K562 (cell line): ENCODE results near the gene TIMP2. TPM values are rescaled to one million over a fixed set of nuclear protein-coding genes. Genes with fewer than 3 reads are reported as not detected.

Experiments used
- ATAC-seq: fragments of 200-7000 bp; cut with Tn5 transposase; 3 replicates; pipeline ENCODE4 v1.9.1; 2020; ENCODE audit warnings: moderate library complexity
- BruUV-seq: library from RNA; stranded (reverse); fragments of 400-500 nt; replicated peaks from 2 replicates; lab custom pipeline; 2021; lab: Mats Ljungman, UMichigan
- CTCF ChIA-PET: fragments of 300-600 bp; formaldehyde crosslinking; extraction: SDS; loops from one replicate; lab custom pipeline; 2021; ENCODE audit warnings: low intra/inter-chr PET ratio; lab: Yijun Ruan, JAX
- POLR2A ChIA-PET: fragments of 300-600, 350-650 bp; sonication (Branson Sonifier 250); formaldehyde crosslinking; extraction: SDS; loops from one replicate; lab custom pipeline; 2021; ENCODE audit warnings: antibody characterized with exemption, inconsistent platforms; lab: Yijun Ruan, JAX
- DNase-seq, 4 experiments: peaks; one replicate each; pipeline versions ENCODE4 v3.0.0 to v3.0.0-alpha.2; 2011 to 2018; ENCODE audit warnings: low spot score in 3 of 4, mixed read lengths in 3 of 4; ENCODE audit errors: extremely low read depth in 1 of 4
- FAIRE-seq: peaks from 2 replicates; lab custom pipeline; 2011; peaks lifted over from hg19 to GRCh38; lab: Jason Lieb, UNC
- H2AFZ ChIP-seq: 2 replicates; pipeline ENCODE4 v1.6.0; 2011; ENCODE audit warnings: low read depth, low read length, control low read depth, inconsistent platforms
- H3K27ac ChIP-seq: fragments of 200-600 bp; 3 replicates; pipeline ENCODE4 v1.8.0; 2011; ENCODE audit warnings: low read depth, mild to moderate bottlenecking, control low read depth, inconsistent platforms, low read length, moderate library complexity, mixed read lengths; ENCODE audit errors: extremely low read depth
- H3K27me3 ChIP-seq, 2 experiments: fragments of 300-600 bp in 1 of 2; 2 replicates in 1 of 2; 3 replicates in 1 of 2; pipeline versions ENCODE4 v1.6.0 to v1.8.0; 2011; ENCODE audit warnings: inconsistent platforms in 2 of 2, low read length in 2 of 2, mild to moderate bottlenecking in 1 of 2, mixed read lengths in 1 of 2, moderate library complexity in 1 of 2; ENCODE audit not compliant: control insufficient read depth in 2 of 2, insufficient read depth in 2 of 2
- H3K36me3 ChIP-seq: fragments of 300-600 bp; 3 replicates; pipeline ENCODE4 v1.8.0; 2011; ENCODE audit warnings: mild to moderate bottlenecking, low read length, inconsistent platforms; ENCODE audit not compliant: control insufficient read depth, insufficient read depth
- H3K4me1 ChIP-seq, 2 experiments: fragments of 200-600 bp in 1 of 2; replicated peaks in 1 of 2; 2 replicates in 1 of 2; 3 replicates in 1 of 2; pipeline versions ENCODE4 v1.5.1 to v1.8.0; 2011; ENCODE audit warnings: inconsistent platforms in 2 of 2, low read length in 2 of 2, mild to moderate bottlenecking in 1 of 2, mixed read lengths in 1 of 2, moderate library complexity in 1 of 2; ENCODE audit not compliant: control insufficient read depth in 2 of 2, insufficient read depth in 2 of 2
- H3K4me2 ChIP-seq: 2 replicates; pipeline ENCODE4 v1.6.1; 2011; ENCODE audit warnings: low read length, control low read depth, inconsistent platforms, mixed read lengths; ENCODE audit not compliant: insufficient read depth
- H3K4me3 ChIP-seq: fragments of 200-600 bp; sonication (generic), shearing (Covaris generic); 2 replicates; pipeline ENCODE4 v1.5.1; 2016; ENCODE audit warnings: control low read depth, inconsistent platforms
- H3K79me2 ChIP-seq: fragments of 200-600 bp; 3 replicates; pipeline ENCODE4 v1.8.0; 2011; ENCODE audit warnings: low read length, inconsistent platforms; ENCODE audit not compliant: control insufficient read depth, insufficient read depth
- H3K9ac ChIP-seq, 2 experiments: 2 replicates each; pipeline versions ENCODE4 v1.6.0 to v1.6.1; 2011; ENCODE audit warnings: low read depth in 2 of 2, low read length in 2 of 2, control low read depth in 1 of 2, inconsistent platforms in 1 of 2, mild to moderate bottlenecking in 1 of 2, mixed read lengths in 1 of 2; ENCODE audit not compliant: insufficient read depth in 1 of 2
- H3K9me1 ChIP-seq: one replicate; pipeline ENCODE4 v1.6.0; 2011; ENCODE audit warnings: inconsistent platforms, mild to moderate bottlenecking, low read length, moderate library complexity; ENCODE audit not compliant: control insufficient read depth, insufficient read depth
- H3K9me3 ChIP-seq: replicated peaks from 2 replicates; pipeline ENCODE4 v1.5.1; 2011; ENCODE audit warnings: low read depth, low read length, inconsistent platforms; ENCODE audit not compliant: control insufficient read depth, insufficient read depth
- H4K20me1 ChIP-seq: replicated peaks from 2 replicates; pipeline ENCODE4 v1.6.1; 2011; ENCODE audit warnings: low read length, inconsistent platforms, mixed read lengths; ENCODE audit not compliant: control insufficient read depth, insufficient read depth
- ATF2 ChIP-seq: sonication (generic); formaldehyde crosslinking; IDR thresholded peaks from 2 replicates; pipeline ENCODE4 v1.8.1; 2022; ENCODE audit warnings: missing genetic modification reagents
- E2F6 ChIP-seq, 2 experiments: IDR thresholded peaks; 2 replicates each; pipeline ENCODE4 v1.6.1; 2011; ENCODE audit warnings: borderline replicate concordance in 1 of 2, control low read depth in 1 of 2, low read depth in 1 of 2, low read length in 1 of 2, mild to moderate bottlenecking in 1 of 2, mixed read lengths in 1 of 2, moderate library complexity in 1 of 2; ENCODE audit not compliant: insufficient read depth in 1 of 2, insufficient read length in 1 of 2, poor library complexity in 1 of 2, severe bottlenecking in 1 of 2; ENCODE audit errors: extremely low read depth in 1 of 2
- EGR1 ChIP-seq: fragments of 450-650 bp; conservative IDR thresholded peaks from 2 replicates; pipeline ENCODE4 v1.6.1; 2017; ENCODE audit warnings: mild to moderate bottlenecking
- KLF16 ChIP-seq: IDR thresholded peaks from 2 replicates; pipeline ENCODE4 v1.6.1; 2016; ENCODE audit warnings: antibody characterized with exemption
- MAFK ChIP-seq: IDR thresholded peaks from 2 replicates; pipeline ENCODE4 v1.6.1; 2011; ENCODE audit warnings: low read length, improper control_type of control experiment
- POU5F1 ChIP-seq: fragments of 150-350 bp; IDR thresholded peaks from 2 replicates; pipeline ENCODE4 v1.6.1; 2014; ENCODE audit warnings: borderline replicate concordance, low read length, low read depth, mild to moderate bottlenecking; ENCODE audit not compliant: partially characterized antibody
- SFPQ ChIP-seq: fragments of 200-400 bp; formaldehyde crosslinking; IDR thresholded peaks from 2 replicates; pipeline ENCODE4 v1.6.1; 2017; ENCODE audit warnings: mild to moderate bottlenecking, low read depth, low read length, moderate library complexity
- SIX5 ChIP-seq, 2 experiments: IDR thresholded peaks; 2 replicates each; pipeline ENCODE4 v1.6.1; 2011; ENCODE audit warnings: low read length in 2 of 2, borderline replicate concordance in 1 of 2, low read depth in 1 of 2, mild to moderate bottlenecking in 1 of 2, moderate library complexity in 1 of 2; ENCODE audit not compliant: insufficient read depth in 1 of 2
- XRCC3 ChIP-seq: fragments of 450-650 bp; IDR thresholded peaks from 2 replicates; pipeline ENCODE4 v1.6.1; 2017; ENCODE audit warnings: mild to moderate bottlenecking, moderate library complexity
- ZHX1 ChIP-seq: fragments of 150-350 bp; conservative IDR thresholded peaks from 2 replicates; pipeline ENCODE4 v1.6.1; 2014; ENCODE audit warnings: low read length
- ZNF12 ChIP-seq: sonication (generic); formaldehyde crosslinking; IDR thresholded peaks from 2 replicates; pipeline ENCODE4 v1.4.0; 2020; ENCODE audit warnings: mild to moderate bottlenecking, missing genetic modification reagents
- ZNF133 ChIP-seq: fragments of 250-450 bp; sonication (Bioruptor Pico); IDR thresholded peaks from 2 replicates; pipeline ENCODE4 v1.4.0; 2020; ENCODE audit warnings: mild to moderate bottlenecking
- ZNF175 ChIP-seq: fragments of 200-800 bp; sonication (Bioruptor generic); IDR thresholded peaks from 2 replicates; pipeline ENCODE4 v1.6.1; 2016; ENCODE audit warnings: low read depth, mild to moderate bottlenecking, missing genetic modification characterization, missing compliant biosample characterization
- ZNF253 ChIP-seq: fragments of 250-450 bp; sonication (Bioruptor Pico); conservative IDR thresholded peaks from 2 replicates; pipeline ENCODE4 v1.6.1; 2021; ENCODE audit warnings: mild to moderate bottlenecking
- WGBS: fragments of 100-300 bp; shearing (Covaris generic); methylation state at CpG from one replicate; pipeline ENCODE4 v1.1.6; 2016; ENCODE audit warnings: low coverage, mixed read lengths; ENCODE audit not compliant: insufficient coverage; ENCODE audit errors: missing lambda C conversion rate; 5-methylcytosine and 5-hydroxymethylcytosine counted together
- in situ Hi-C: fragments of 300-500 bp; cut with MboI; formaldehyde crosslinking; loops from 4 replicates; pipeline ENCODE4 v1.15.0; 2018; ENCODE audit warnings: inconsistent platforms, mixed read lengths
- intact Hi-C: fragments of 100-400 bp; cut with micrococcal nuclease; formaldehyde crosslinking; loops from 2 replicates; pipeline ENCODE4 v1.14.2; 2022
- polyA plus RNA-seq, 8 experiments: library from polyadenylated mRNA; depleted of rRNA in 4 of 8; stranded (reverse) in 5 of 8; unstranded in 3 of 8; fragments of >200 nt; fragmentation: Nextera tagmentation in 2 of 8; fragmentation: Illumina TruSeq in 1 of 8; extraction: Ambion mirVana in 2 of 8; extraction: Trizol in 1 of 8; gene quantifications; 2 replicates each; pipeline versions ENCODE4 v1.2.1 to v1.2.3, GENCODE V29; 2011 to 2014; ENCODE audit warnings: inconsistent platforms in 1 of 8, missing spikeins in 1 of 8
- total RNA-seq, 7 experiments: library from RNA; depleted of rRNA in 6 of 7; stranded (reverse); fragments of >200 nt in 6 of 7; fragmentation: Illumina TruSeq in 2 of 7; extraction: Trizol in 2 of 7; gene quantifications; 2 replicates each; pipeline versions ENCODE4 v1.2.1 to v1.2.3, GENCODE V29; 2011 to 2021; ENCODE audit warnings: low replicate concordance in 1 of 7

The TIMP2 gene
- total and polyA plus RNA-seq, 9 of the 15 experiments (the other 6 are each of a cell fraction or from before 2014, with no cell fraction given) = 0.55 TPM; not detected in 8

- TF ChIP-seq POU5F1 (no peak), ZNF133 (no peak)
Measured at GRCh38 chr17:78905116-78905515, 20.1 kb downstream of the TIMP2 start (continued).

GRCh38 chr17:78904371-78904770, 20.8 kb downstream of the TIMP2 start:
- H3K79me2 ChIP-seq = no peaks in the 10 kb centered on the region
- H2AFZ ChIP-seq = no peak overlapping the region
- FAIRE-seq (no peak), DNase-seq (no peak), ATAC-seq (no peak)
- 0% methylated on average over 9 of the region's 9 CpGs for WGBS
- H3K9ac ChIP-seq = no peak overlapping the region
- ChIA-PET CTCF (no interaction called here), POLR2A (interaction anchor here (0.5 to 1.1 kb wide), 4 partner anchors 8 to 346 kb away, joined by 3 to 4 read pairs (median 3); no protein-coding TSS in a partner anchor)
- no TSS peak for BruUV-seq
- H3K4me3 ChIP-seq = no peak overlapping the region
- no peaks in the 10 kb centered on the region for H3K9me1 ChIP-seq
- H3K36me3 ChIP-seq = no peaks in the 10 kb centered on the region
- peaks cover 0 to 13% of the 10 kb centered on the region in 2 experiments; a peak in 2 of 5 replicates for H3K4me1 ChIP-seq
- no peak overlapping the region for H3K4me2 ChIP-seq
- H3K9me3 ChIP-seq = no peaks in the 10 kb centered on the region
- peaks cover 50 to 83% of the 10 kb centered on the region in 2 experiments for H3K27me3 ChIP-seq
- intact Hi-C loops (no loop called here), in situ Hi-C loops (no loop called here)
- no peak overlapping the region for H3K27ac ChIP-seq
- peaks cover 5% of the 10 kb centered on the region; the same call in 1 of the 2 replicates for H4K20me1 ChIP-seq
- TF ChIP-seq SIX5 (IDR thresholded peaks at IDR 0.05; ENCODE audit: borderline replicate concordance in 1 of 2, insufficient read depth in 1 of 2, low read depth in 1 of 2, low read length in 2 of 2) (no peak), E2F6 (IDR thresholded peaks at IDR 0.05; ENCODE audit: borderline replicate concordance in 1 of 2, extremely low read depth in 1 of 2, insufficient read depth in 1 of 2, insufficient read length in 1 of 2, low read depth in 1 of 2, low read length in 1 of 2, poor library complexity in 1 of 2, severe bottlenecking in 1 of 2) (no peak), ZNF253 (CRISPR knock-in tag) (no peak), SFPQ (no peak), EGR1 (no peak), ATF2 (no peak), XRCC3 (no peak), ZHX1 (no peak), ZNF175 (no peak), KLF16 (no peak), ZNF12 (no peak), MAFK (no peak)
